Naive thymus-derived CD4-positive, alpha-beta T cell (primary cell): Measurements from ENCODE around the gene MPRIP. TPM values are rescaled to one million over a fixed set of nuclear protein-coding genes. Genes with fewer than 3 reads are reported as not detected.

Source experiments
- ATAC-seq: fragments of 150-1000 bp; cut with Tn5 transposase; 2 replicates; pipeline ENCODE4 v1.10.0; 2021; ENCODE audit warnings: mild to moderate bottlenecking, moderate library complexity
- CTCF ChIA-PET: fragments of 350-600 bp; sonication (Branson Sonifier 250); formaldehyde crosslinking; loops from one replicate; lab custom pipeline; 2021; ENCODE audit warnings: antibody characterized with exemption; lab: Charles Lee
- POLR2A ChIA-PET: fragments of 350-600 bp; sonication (Branson Sonifier 250); formaldehyde crosslinking; loops from one replicate; lab custom pipeline; 2021; ENCODE audit warnings: antibody characterized with exemption, inconsistent platforms; lab: Charles Lee
- DNase-seq, 9 donors: peaks; one replicate each; pipeline versions ENCODE4 v3.0.0 to v3.0.0-alpha.2; 2020 to 2022; ENCODE audit warnings: mixed read lengths in 1 of 9
- H3K27ac ChIP-seq: one replicate; pipeline ENCODE4 v1.7.0; 2013; ENCODE audit warnings: mild to moderate bottlenecking, low read depth, low read length, moderate library complexity
- H3K27me3 ChIP-seq, 2 donors: one replicate each; pipeline ENCODE4 v1.7.0; 2013; ENCODE audit warnings: low read length in 2 of 2, mild to moderate bottlenecking in 2 of 2, moderate library complexity in 2 of 2; ENCODE audit not compliant: control insufficient read depth in 2 of 2, insufficient read depth in 2 of 2
- H3K36me3 ChIP-seq, 3 experiments: 1 replicate in 2 of 3; 2 replicates in 1 of 3; pipeline ENCODE4 v1.7.0; 2013; ENCODE audit warnings: low read length in 3 of 3, mild to moderate bottlenecking in 3 of 3, moderate library complexity in 1 of 3; ENCODE audit not compliant: insufficient read depth in 3 of 3, control insufficient read depth in 2 of 3
- H3K4me1 ChIP-seq, 2 donors: one replicate each; pipeline ENCODE4 v1.7.0; 2013; ENCODE audit warnings: low read length in 2 of 2, mild to moderate bottlenecking in 2 of 2, moderate library complexity in 1 of 2; ENCODE audit not compliant: control insufficient read depth in 2 of 2, insufficient read depth in 2 of 2
- H3K4me3 ChIP-seq: 2 replicates; pipeline ENCODE4 v1.7.0; 2013; ENCODE audit warnings: mild to moderate bottlenecking, low read length
- H3K9me3 ChIP-seq, 3 experiments: 1 replicate in 2 of 3; 2 replicates in 1 of 3; pipeline ENCODE4 v1.7.0; 2013; ENCODE audit warnings: low read length in 3 of 3; ENCODE audit not compliant: control insufficient read depth in 2 of 3
- H3K27ac Mint-ChIP-seq, 9 donors: one replicate each; pipeline ENCODE4 v1.8.0; 2020 to 2022; ENCODE audit warnings: mixed read lengths in 9 of 9, mild to moderate bottlenecking in 8 of 9, moderate library complexity in 5 of 9, inconsistent platforms in 2 of 9
- H3K27me3 Mint-ChIP-seq, 5 donors: one replicate each; pipeline ENCODE4 v1.8.0; 2021 to 2022; ENCODE audit warnings: mixed read lengths in 5 of 5, mild to moderate bottlenecking in 1 of 5
- H3K36me3 Mint-ChIP-seq, 5 donors: one replicate each; pipeline ENCODE4 v1.8.0; 2020 to 2022; ENCODE audit warnings: mixed read lengths in 5 of 5, mild to moderate bottlenecking in 3 of 5, inconsistent platforms in 1 of 5
- H3K4me1 Mint-ChIP-seq, 7 donors: one replicate each; pipeline ENCODE4 v1.8.0; 2020 to 2022; ENCODE audit warnings: mixed read lengths in 7 of 7, mild to moderate bottlenecking in 3 of 7, inconsistent platforms in 1 of 7
- H3K4me3 Mint-ChIP-seq, 10 donors: one replicate each; pipeline ENCODE4 v1.8.0; 2020 to 2022; ENCODE audit warnings: mild to moderate bottlenecking in 10 of 10, mixed read lengths in 10 of 10, moderate library complexity in 6 of 10, inconsistent platforms in 2 of 10
- H3K9me3 Mint-ChIP-seq, 11 donors: one replicate each; pipeline ENCODE4 v1.8.0; 2020 to 2022; ENCODE audit warnings: mixed read lengths in 11 of 11, mild to moderate bottlenecking in 4 of 11, inconsistent platforms in 1 of 11, moderate library complexity in 1 of 11
- intact Hi-C, 2 donors: fragments of 100-400 bp; cut with micrococcal nuclease; formaldehyde crosslinking; loops; one replicate each; pipeline ENCODE4 v1.15.1; 2023
- polyA plus RNA-seq, 2 donors: library from polyadenylated mRNA; unstranded; fragments of 300-500 nt; fragmentation: Illumina TruSeq; gene quantifications; one replicate each; pipeline ENCODE4 v1.2.3, GENCODE V29; 2021
- total RNA-seq, 6 experiments: library from RNA in 5 of 6; stranded (reverse) in 5 of 6; gene quantifications; 1 replicate in 5 of 6; 2 replicates in 1 of 6; pipeline ENCODE4 v1.2.3 and lab custom pipeline; 2021 to 2026

MPRIP gene
- total and polyA plus RNA-seq, 7 experiments from 2014 or later = 18.6 to 259 (median 196) TPM

GRCh38 chr17:17024778-17025300, 17.4 kb upstream of the MPRIP start:
- CTCF ChIA-PET = interaction anchor here (0.6 kb wide), 1 partner anchor 440 kb away, joined by 6 read pairs; no protein-coding TSS in a partner anchor
- no peak overlapping the region for H3K27ac ChIP-seq
- Mint-ChIP-seq H3K4me1 (no peaks in the 10 kb centered on the region), H3K27me3 (no peaks in the 10 kb centered on the region), H3K36me3 (no peaks in the 10 kb centered on the region), H3K9me3 (no peaks in the 10 kb centered on the region), H3K27ac (no peak overlapping the region), H3K4me3 (no peak overlapping the region)
- ATAC-seq = no peak
- intact Hi-C loops = no loop called here
- no peaks in the 10 kb centered on the region for H3K4me1 ChIP-seq
- H3K4me3 ChIP-seq = no peak overlapping the region
- no peaks in the 10 kb centered on the region for H3K9me3 ChIP-seq
- H3K36me3 ChIP-seq = no peaks in the 10 kb centered on the region
- DNase-seq = no peak
- no peaks in the 10 kb centered on the region for H3K27me3 ChIP-seq
- POLR2A ChIA-PET = no interaction called here

DNA sequence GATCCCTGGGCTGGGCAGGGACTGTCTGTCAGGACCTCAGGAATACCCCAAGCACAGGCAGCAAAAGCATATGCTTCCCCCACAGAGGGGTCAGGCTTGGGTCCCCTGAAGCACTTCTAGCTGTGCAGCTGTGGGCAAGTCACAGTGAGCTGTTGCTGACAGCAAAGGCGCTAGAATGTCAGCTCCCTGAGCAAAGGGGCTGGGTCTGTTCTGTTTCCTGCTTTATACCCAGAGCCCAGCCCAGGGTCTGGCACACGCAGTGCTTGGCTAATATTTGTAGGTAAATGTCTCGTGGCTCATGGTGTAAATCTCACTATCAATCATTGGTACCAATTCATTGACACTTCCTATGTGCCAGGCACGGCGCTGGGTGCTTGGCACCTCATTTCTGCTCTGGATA, 16.6 kb upstream of the MPRIP start:
- H3K9me3 Mint-ChIP-seq = no peaks in the 10 kb centered on the region
- H3K9me3 ChIP-seq = no peaks in the 10 kb centered on the region
- H3K36me3 Mint-ChIP-seq = no peaks in the 10 kb centered on the region
- H3K27ac ChIP-seq = no peak overlapping the region
- no peaks in the 10 kb centered on the region for H3K36me3 ChIP-seq
- CTCF ChIA-PET = no interaction called here
- POLR2A ChIA-PET = no interaction called here
- no peak for DNase-seq
- H3K4me1 Mint-ChIP-seq = no peaks in the 10 kb centered on the region
- no peaks in the 10 kb centered on the region for H3K27me3 ChIP-seq
- H3K27ac Mint-ChIP-seq = no peak overlapping the region
- no peak overlapping the region for H3K4me3 Mint-ChIP-seq
- ATAC-seq = no peak
- H3K4me1 ChIP-seq = no peaks in the 10 kb centered on the region
- H3K4me3 ChIP-seq = no peak overlapping the region
- intact Hi-C loops = no loop called here
- H3K27me3 Mint-ChIP-seq = no peaks in the 10 kb centered on the region

DNA sequence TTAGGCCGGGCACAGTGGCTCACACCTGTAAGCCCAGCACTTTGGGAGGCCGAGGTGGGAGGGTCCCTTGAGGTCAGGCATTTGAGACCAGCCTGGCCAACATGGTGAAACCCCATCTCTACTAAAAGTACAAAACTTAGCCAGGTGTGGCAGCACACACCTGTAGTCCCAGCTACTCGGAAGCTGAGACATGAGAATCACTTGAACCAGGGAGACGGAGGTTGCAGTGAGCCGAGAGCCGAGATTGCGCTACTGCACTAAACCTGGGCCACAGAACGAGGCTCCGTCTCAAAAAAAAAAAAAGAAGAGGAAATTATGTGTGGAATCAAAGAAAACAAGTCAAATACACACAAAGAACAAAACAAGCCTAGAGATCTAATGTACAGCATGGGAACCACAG, 16.1 kb upstream of the MPRIP start:
- Histone ChIP-seq H3K27ac (no peak overlapping the region), H3K36me3 (no peaks in the 10 kb centered on the region), H3K27me3 (no peaks in the 10 kb centered on the region), H3K4me3 (no peak overlapping the region), H3K4me1 (no peaks in the 10 kb centered on the region), H3K9me3 (no peaks in the 10 kb centered on the region)
- Mint-ChIP-seq H3K9me3 (no peaks in the 10 kb centered on the region), H3K36me3 (no peaks in the 10 kb centered on the region), H3K27me3 (no peaks in the 10 kb centered on the region), H3K4me3 (no peak overlapping the region), H3K4me1 (no peaks in the 10 kb centered on the region), H3K27ac (no peak overlapping the region)
- CTCF ChIA-PET = no interaction called here
- POLR2A ChIA-PET = no interaction called here
- ATAC-seq = no peak
- intact Hi-C loops = no loop called here
- no peak for DNase-seq

GRCh38 chr17:17027442-17028058, 14.7 kb upstream of the MPRIP start:
- no peak overlapping the region for H3K27ac ChIP-seq
- H3K27me3 ChIP-seq = no peaks in the 10 kb centered on the region
- H3K36me3 Mint-ChIP-seq = no peaks in the 10 kb centered on the region
- no peaks in the 10 kb centered on the region for H3K36me3 ChIP-seq
- H3K4me3 ChIP-seq = no peak overlapping the region
- no peaks in the 10 kb centered on the region for H3K9me3 ChIP-seq
- ATAC-seq = no peak
- DNase-seq = no peak
- H3K4me1 ChIP-seq = no peaks in the 10 kb centered on the region
- H3K4me3 Mint-ChIP-seq = no peak overlapping the region
- intact Hi-C loops = no loop called here
- H3K27me3 Mint-ChIP-seq = no peaks in the 10 kb centered on the region
- ChIA-PET POLR2A (interaction anchor here (0.7 kb wide), 1 partner anchor 13 kb away, joined by 4 read pairs; no protein-coding TSS in a partner anchor), CTCF (no interaction called here)
- no peaks in the 10 kb centered on the region for H3K9me3 Mint-ChIP-seq
- no peaks in the 10 kb centered on the region for H3K4me1 Mint-ChIP-seq
- H3K27ac Mint-ChIP-seq = no peak overlapping the region

DNA sequence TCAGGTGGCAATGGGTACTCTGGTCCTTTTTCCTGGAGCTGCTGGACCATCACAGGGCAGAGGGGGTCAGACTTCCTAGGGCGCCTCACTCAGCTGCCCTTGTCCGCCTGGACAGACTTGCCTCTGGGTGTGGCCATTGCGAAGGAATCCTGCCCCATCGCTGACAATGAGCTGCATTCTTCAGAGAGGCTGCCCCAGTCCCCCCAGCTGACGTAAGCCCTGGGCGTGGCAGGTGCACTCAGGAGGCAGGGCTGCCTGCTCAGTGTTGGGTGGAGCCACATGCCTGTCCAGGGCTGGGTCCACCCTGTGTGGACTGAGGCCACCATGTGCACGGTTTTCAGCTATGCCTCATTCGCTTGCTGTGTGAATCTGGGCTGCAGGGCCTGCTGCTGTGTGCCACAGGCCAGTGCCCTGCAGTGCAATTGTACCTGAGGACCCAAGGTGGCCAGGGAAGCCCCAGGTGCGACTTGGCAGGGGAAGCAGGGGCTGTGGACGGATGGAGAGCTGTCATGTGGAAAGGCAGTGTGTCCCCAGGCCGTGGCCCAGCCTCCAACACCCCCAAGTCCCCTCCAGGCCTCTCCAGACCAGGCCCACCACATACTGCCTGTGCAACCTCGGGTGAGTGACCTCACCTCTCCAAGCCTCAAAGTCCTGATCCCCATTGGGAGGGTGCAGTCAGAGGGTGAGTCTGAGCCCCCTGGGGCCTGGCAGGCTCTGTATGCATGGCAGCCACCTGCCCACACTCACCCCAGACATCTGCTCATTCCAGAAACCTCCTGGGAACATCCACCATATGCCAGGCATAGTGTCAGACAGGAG, 14.0 kb upstream of the MPRIP start:
- intact Hi-C loops = no loop called here
- no peaks in the 10 kb centered on the region for H3K27me3 Mint-ChIP-seq
- Histone ChIP-seq H3K36me3 (no peaks in the 10 kb centered on the region), H3K27me3 (no peaks in the 10 kb centered on the region), H3K27ac (no peak overlapping the region), H3K9me3 (no peaks in the 10 kb centered on the region), H3K4me1 (no peaks in the 10 kb centered on the region), H3K4me3 (no peak overlapping the region)
- H3K4me1 Mint-ChIP-seq = no peaks in the 10 kb centered on the region
- ATAC-seq = no peak
- no peak overlapping the region for H3K4me3 Mint-ChIP-seq
- POLR2A ChIA-PET = interaction anchor here (0.7 kb wide), 1 partner anchor 12 kb away, joined by 4 read pairs; no protein-coding TSS in a partner anchor
- H3K36me3 Mint-ChIP-seq = no peaks in the 10 kb centered on the region
- H3K27ac Mint-ChIP-seq = no peak overlapping the region
- CTCF ChIA-PET = no interaction called here
- H3K9me3 Mint-ChIP-seq = no peaks in the 10 kb centered on the region
- DNase-seq = no peak

GRCh38 chr17:17028878-17029535, 13.2 kb upstream of the MPRIP start:
- no peaks in the 10 kb centered on the region for H3K36me3 ChIP-seq
- Mint-ChIP-seq H3K4me3 (no peak overlapping the region), H3K9me3 (no peaks in the 10 kb centered on the region), H3K27me3 (peaks cover 0 to 2% (median 0%) of the 10 kb centered on the region in 5 donors), H3K27ac (no peak overlapping the region), H3K4me1 (no peaks in the 10 kb centered on the region), H3K36me3 (no peaks in the 10 kb centered on the region)
- ATAC-seq (no peak), DNase-seq (no peak)
- ChIA-PET POLR2A (no interaction called here), CTCF (interaction anchor here (0.6 kb wide), 1 partner anchor 285 kb away, joined by 3 read pairs; no protein-coding TSS in a partner anchor)
- no peaks in the 10 kb centered on the region for H3K27me3 ChIP-seq
- H3K4me3 ChIP-seq = no peak overlapping the region
- H3K4me1 ChIP-seq = no peaks in the 10 kb centered on the region
- no peak overlapping the region for H3K27ac ChIP-seq
- no peaks in the 10 kb centered on the region for H3K9me3 ChIP-seq
- intact Hi-C loops = no loop called here
